IMR-90 (cell line): ENCODE measurements around the gene PTPN3. TPM values are rescaled to one million over a fixed set of nuclear protein-coding genes. Genes with fewer than 3 reads are reported as not detected.

Experiments
- ATAC-seq: fragments of 200-7000 bp; cut with Tn5 transposase; 2 replicates; pipeline ENCODE4 v1.9.1; 2020; ENCODE audit warnings: low read depth, mild to moderate bottlenecking, moderate library complexity
- BruUV-seq: library from RNA; stranded (reverse); fragments of 400-500 nt; replicated peaks from 2 replicates; lab custom pipeline; 2021; lab: Mats Ljungman, UMichigan
- CTCF ChIA-PET: fragments of 300-600 bp; formaldehyde crosslinking; extraction: SDS; loops from one replicate; lab custom pipeline; 2021; ENCODE audit warnings: antibody characterized with exemption; lab: Yijun Ruan, JAX
- POLR2A ChIA-PET: fragments of 300-600 bp; sonication (Branson Sonifier 250); formaldehyde crosslinking; loops from one replicate; lab custom pipeline; 2022; ENCODE audit warnings: antibody characterized with exemption; ENCODE audit not compliant: unreplicated experiment; lab: Charles Lee
- DNase-seq: peaks from one replicate; pipeline ENCODE4 v3.0.0; 2013
- H2AFZ ChIP-seq: replicated peaks from 2 replicates; pipeline ENCODE3; 2013; ENCODE audit warnings: low read length, mild to moderate bottlenecking; ENCODE audit not compliant: poor library complexity
- H2AK5ac ChIP-seq: 2 replicates; pipeline ENCODE4 v1.6.1; 2013; ENCODE audit warnings: low read depth, low read length, inconsistent platforms
- H2AK9ac ChIP-seq: replicated peaks from 2 replicates; pipeline ENCODE3; 2013; ENCODE audit warnings: mild to moderate bottlenecking, low read depth, low read length, moderate library complexity; ENCODE audit not compliant: poor library complexity
- H2BK120ac ChIP-seq: 2 replicates; pipeline ENCODE4 v1.6.1; 2013; ENCODE audit warnings: low read depth, low read length, inconsistent platforms
- H2BK15ac ChIP-seq: 3 replicates; pipeline ENCODE4 v1.6.1; 2013; ENCODE audit warnings: low read depth, low read length, inconsistent platforms
- H2BK20ac ChIP-seq: 2 replicates; pipeline ENCODE4 v1.6.1; 2013; ENCODE audit warnings: low read depth, mild to moderate bottlenecking, inconsistent platforms, low read length, moderate library complexity
- H2BK5ac ChIP-seq: 2 replicates; pipeline ENCODE4 v1.6.1; 2013; ENCODE audit warnings: mild to moderate bottlenecking, low read depth, low read length, inconsistent platforms; ENCODE audit not compliant: poor library complexity, severe bottlenecking
- H3K14ac ChIP-seq: replicated peaks from 2 replicates; pipeline ENCODE4 v1.6.1; 2013; ENCODE audit warnings: low read depth, low read length, inconsistent platforms
- H3K18ac ChIP-seq: 2 replicates; pipeline ENCODE4 v1.6.1; 2013; ENCODE audit warnings: low read depth, low read length, control low read depth
- H3K23ac ChIP-seq: 2 replicates; pipeline ENCODE4 v1.6.1; 2013; ENCODE audit warnings: low read depth, low read length, inconsistent platforms
- H3K27ac ChIP-seq: 2 replicates; pipeline ENCODE4 v1.5.1; 2013; ENCODE audit warnings: mild to moderate bottlenecking, control low read depth, low read length; ENCODE audit not compliant: insufficient read depth
- H3K27me3 ChIP-seq: 2 replicates; pipeline ENCODE4 v1.6.1; 2013; ENCODE audit warnings: low read length; ENCODE audit not compliant: control insufficient read depth, insufficient read depth
- H3K36me3 ChIP-seq: 2 replicates; pipeline ENCODE4 v1.6.1; 2013; ENCODE audit warnings: low read length, mixed read lengths; ENCODE audit not compliant: control insufficient read depth, insufficient read depth
- H3K4ac ChIP-seq: 2 replicates; pipeline ENCODE4 v1.6.1; 2013; ENCODE audit warnings: low read depth, low read length, inconsistent platforms
- H3K4me1 ChIP-seq: 2 replicates; pipeline ENCODE4 v1.6.1; 2013; ENCODE audit warnings: low read length, mixed read lengths; ENCODE audit not compliant: control insufficient read depth, insufficient read depth
- H3K4me2 ChIP-seq: 2 replicates; pipeline ENCODE4 v1.6.1; 2013; ENCODE audit warnings: low read depth, mild to moderate bottlenecking, control low read depth, low read length, moderate library complexity
- H3K4me3 ChIP-seq: 2 replicates; pipeline ENCODE4 v1.5.1; 2013; ENCODE audit warnings: low read depth, mild to moderate bottlenecking, control low read depth, low read length, moderate library complexity; ENCODE audit not compliant: insufficient read depth
- H3K56ac ChIP-seq: 2 replicates; pipeline ENCODE4 v1.6.1; 2013; ENCODE audit warnings: low read length, inconsistent platforms; ENCODE audit not compliant: insufficient read depth; ENCODE audit errors: extremely low read depth
- H3K79me1 ChIP-seq, 2 experiments: 2 replicates each; pipeline ENCODE4 v1.6.1; 2013; ENCODE audit warnings: low read length in 2 of 2, inconsistent platforms in 1 of 2, low read depth in 1 of 2
- H3K9ac ChIP-seq: 2 replicates; pipeline ENCODE4 v1.6.1; 2013; ENCODE audit warnings: low read depth, low read length, control low read depth
- H3K9me1 ChIP-seq: 2 replicates; pipeline ENCODE4 v1.6.1; 2013; ENCODE audit warnings: low read length, inconsistent platforms; ENCODE audit not compliant: insufficient read depth
- H3K9me3 ChIP-seq: 2 replicates; pipeline ENCODE4 v1.6.1; 2013; ENCODE audit warnings: low read length; ENCODE audit not compliant: control insufficient read depth, insufficient read depth
- H4K20me1 ChIP-seq: 2 replicates; pipeline ENCODE4 v1.6.1; 2013; ENCODE audit warnings: low read length, inconsistent platforms; ENCODE audit not compliant: insufficient read depth
- H4K5ac ChIP-seq: 2 replicates; pipeline ENCODE4 v1.6.1; 2013; ENCODE audit warnings: mild to moderate bottlenecking, low read depth, low read length, control low read depth
- H4K8ac ChIP-seq, 2 experiments: 2 replicates each; pipeline ENCODE4 v1.6.1; 2013; ENCODE audit warnings: low read depth in 2 of 2, low read length in 2 of 2, control low read depth in 1 of 2, inconsistent platforms in 1 of 2
- H4K91ac ChIP-seq: 2 replicates; pipeline ENCODE4 v1.6.1; 2013; ENCODE audit warnings: low read depth, low read length, inconsistent platforms; ENCODE audit not compliant: insufficient read depth
- BHLHE40 ChIP-seq: fragments of 150-350 bp; IDR thresholded peaks from 2 replicates; pipeline ENCODE4 v1.6.1; 2016; ENCODE audit warnings: mild to moderate bottlenecking, low read depth, low read length
- CEBPB ChIP-seq: IDR thresholded peaks from 2 replicates; pipeline ENCODE4 v1.6.1; 2012; ENCODE audit warnings: low read depth, low read length, improper control_type of control experiment
- CHD1 ChIP-seq: IDR thresholded peaks from 2 replicates; pipeline ENCODE4 v1.6.1; 2012; ENCODE audit warnings: low read depth, low read length, improper control_type of control experiment
- CTCF ChIP-seq: conservative IDR thresholded peaks from 2 replicates; pipeline ENCODE4 v1.5.1; 2012; ENCODE audit warnings: mild to moderate bottlenecking, low read depth, low read length, improper control_type of control experiment
- ELK1 ChIP-seq: fragments of 150-350 bp; IDR thresholded peaks from 2 replicates; pipeline ENCODE4 v1.6.1; 2016; ENCODE audit warnings: low read depth, mild to moderate bottlenecking, low read length, moderate library complexity, borderline replicate concordance
- FOS ChIP-seq: fragments of 150-350 bp; IDR thresholded peaks from 2 replicates; pipeline ENCODE4 v1.6.1; 2016; ENCODE audit warnings: low read depth, low read length
- MAFK ChIP-seq: IDR thresholded peaks from 2 replicates; pipeline ENCODE4 v1.6.1; 2012; ENCODE audit warnings: low read depth, low read length, improper control_type of control experiment
- MAZ ChIP-seq: IDR thresholded peaks from 2 replicates; pipeline ENCODE4 v1.6.1; 2012; ENCODE audit warnings: low read depth, mild to moderate bottlenecking, low read length, improper control_type of control experiment, moderate library complexity, borderline replicate concordance
- MXI1 ChIP-seq: IDR thresholded peaks from 2 replicates; pipeline ENCODE4 v1.6.1; 2012; ENCODE audit warnings: low read depth, mild to moderate bottlenecking, low read length, moderate library complexity, borderline replicate concordance
- NFE2L2 ChIP-seq: fragments of 150-350 bp; IDR thresholded peaks from 2 replicates; pipeline ENCODE4 v1.6.1; 2016; ENCODE audit warnings: low read depth, mild to moderate bottlenecking, low read length
- POLR2A ChIP-seq: IDR thresholded peaks from 2 replicates; pipeline ENCODE4 v1.6.1; 2012; ENCODE audit warnings: mild to moderate bottlenecking, low read depth, low read length
- RAD21 ChIP-seq: IDR thresholded peaks from 2 replicates; pipeline ENCODE4 v1.6.1; 2012; ENCODE audit warnings: low read length, improper control_type of control experiment
- RCOR1 ChIP-seq: IDR thresholded peaks from 2 replicates; pipeline ENCODE4 v1.6.1; 2012; ENCODE audit warnings: mild to moderate bottlenecking, low read length, improper control_type of control experiment; ENCODE audit not compliant: insufficient replicate concordance
- RFX5 ChIP-seq: IDR thresholded peaks from 2 replicates; pipeline ENCODE4 v1.8.0; 2012; ENCODE audit warnings: low read depth, mild to moderate bottlenecking, low read length, moderate library complexity
- SMC3 ChIP-seq: fragments of 150-350 bp; IDR thresholded peaks from 2 replicates; pipeline ENCODE4 v1.6.1; 2016; ENCODE audit warnings: low read depth, mild to moderate bottlenecking, antibody characterized with exemption, low read length, moderate library complexity
- USF2 ChIP-seq: fragments of 150-350 bp; IDR thresholded peaks from 2 replicates; pipeline ENCODE4 v1.6.1; 2017; ENCODE audit warnings: mild to moderate bottlenecking, antibody characterized with exemption, low read length, low read depth
- WGBS, 2 experiments: methylation state at CpG; one replicate each; pipeline versions ENCODE4 v1.1.5 to v1.1.7; 2013; ENCODE audit warnings: missing lambda C conversion rate in 2 of 2; ENCODE audit not compliant: insufficient read length in 1 of 2; ENCODE audit errors: extremely low coverage in 2 of 2; 5-methylcytosine and 5-hydroxymethylcytosine counted together
- dilution Hi-C: fragments of 300-500 bp; cut with HindIII; formaldehyde crosslinking; loops from one replicate; pipeline ENCODE4 v1.14.3; 2018; ENCODE audit warnings: low sequenced_read_pairs; ENCODE audit not compliant: unreplicated experiment
- in situ Hi-C: fragments of 300-500 bp; cut with MboI; formaldehyde crosslinking; loops from 3 replicates; pipeline ENCODE4 v1.14.3; 2019; ENCODE audit warnings: low sequenced_read_pairs, inconsistent platforms, mixed read lengths
- intact Hi-C: fragments of 100-400 bp; cut with micrococcal nuclease; formaldehyde crosslinking; loops from 2 replicates; pipeline ENCODE4 v1.10.0; 2022
- polyA plus RNA-seq, 3 experiments: library from polyadenylated mRNA; depleted of rRNA; stranded (reverse); fragments of >200 nt; gene quantifications; 2 replicates each; pipeline ENCODE4 v1.2.3, GENCODE V29; 2012; ENCODE audit warnings: low replicate concordance in 1 of 3
- total RNA-seq: library from RNA; depleted of rRNA; stranded (reverse); fragments of >200 nt; gene quantifications from 2 replicates; pipeline ENCODE4 v1.2.3, GENCODE V29; 2012

Gene PTPN3
- total and polyA plus RNA-seq, 2 of the 4 experiments (the other 2 are of a cell fraction), result 0.72 to 0.89 TPM

- Histone ChIP-seq H3K9me3 (no peaks in the 10 kb centered on the region), H3K9me1 (no peaks in the 10 kb centered on the region), H3K27me3 (peaks cover 6% of the 10 kb centered on the region; the same call in 1 of the 2 replicates), H3K27ac (no peak overlapping the region), H2BK20ac (no peak overlapping the region), H4K91ac (no peak overlapping the region), H3K36me3 (no peaks in the 10 kb centered on the region), H3K4me3 (no peak overlapping the region), H3K4me2 (no peak overlapping the region), H3K56ac (no peak overlapping the region), H4K8ac (no peak overlapping the region), H2BK5ac (no peak overlapping the region), H3K4me1 (no peaks in the 10 kb centered on the region), H4K20me1 (no peaks in the 10 kb centered on the region), H3K18ac (no peak overlapping the region), H2BK15ac (no peak overlapping the region), H2AK5ac (no peak overlapping the region), H2BK120ac (no peak overlapping the region), H3K4ac (no peak overlapping the region), H3K23ac (no peak overlapping the region), H2AK9ac (no peak overlapping the region), H3K79me1 (no peaks in the 10 kb centered on the region), H4K5ac (no peak overlapping the region), H3K14ac (no peak overlapping the region), H3K9ac (no peak overlapping the region), H2AFZ (no peak overlapping the region)
- no TSS peak for BruUV-seq
- dilution Hi-C loops (no loop called here), in situ Hi-C loops (loop anchor here (5.0 kb wide), 1 partner anchor 76 kb away; no protein-coding TSS in a partner anchor), intact Hi-C loops (loop anchor here (5.0 kb wide), 1 partner anchor 81 kb away; no protein-coding TSS in a partner anchor)
- POLR2A ChIA-PET, result no interaction called here
- no peak for TF ChIP-seq CTCF
- no peak for TF ChIP-seq CHD1
- no peak for TF ChIP-seq MAZ
- no peak for TF ChIP-seq RCOR1
- TF ChIP-seq BHLHE40, result no peak
- no peak for TF ChIP-seq SMC3
- TF ChIP-seq MAFK, result no peak
- no peak for TF ChIP-seq RFX5
- TF ChIP-seq RAD21, result no peak
- TF ChIP-seq FOS, result no peak
- TF ChIP-seq USF2, result no peak
- no peak for TF ChIP-seq NFE2L2
- no peak for TF ChIP-seq POLR2A
- no peak for TF ChIP-seq CEBPB
- TF ChIP-seq ELK1, result no peak
- no peak for TF ChIP-seq MXI1
- ATAC-seq, result no peak
- CTCF ChIA-PET, result interaction anchor here (0.6 to 1.7 kb wide), 8 partner anchors 10 to 196 kb away, joined by 3 to 10 read pairs (median 4); no protein-coding TSS in a partner anchor
- 100% methylated on average over 1 of the region's 3 CpGs; no CpG with 5 or more reads in 1 of the 2 experiments for WGBS, 2 experiments
- DNase-seq, result no peak
Measured at GRCh38 chr9:109441296-109441695, 56.8 kb downstream of the PTPN3 start.
